Measurements from ENCODE around the gene MAML2. TPM values are rescaled to one million over a fixed set of nuclear protein-coding genes. Genes with fewer than 3 reads are reported as not detected.

MAML2 gene
- total and polyA plus RNA-seq, 10 donors, result 2.7 to 43.4 (median 27.2) TPM

- H3K36me3 ChIP-seq, result peaks cover 0 to 43% (median 11%) of the 10 kb centered on the region in 6 donors
- H3K4me1 ChIP-seq, result peaks cover 0 to 62% (median 25%) of the 10 kb centered on the region in 6 donors
- no peak overlapping the region for H3K4me3 ChIP-seq
- no peaks in the 10 kb centered on the region for H3K27me3 ChIP-seq (replicated peaks in 1 of 7)
- H3K27ac ChIP-seq, result peak overlapping the region in 3 of 8 donors; percentile 1 to 5 (median 3)
- WGBS, 5 donors, result 50 to 83% (median 69%) methylated on average over 5 of the region's 5 CpGs
- DNase-seq, result no peak
- TF ChIP-seq POLR2AphosphoS5 (IDR thresholded peaks at IDR 0.05) (no peak), CTCF (IDR thresholded peaks at IDR 0.05 in 8 of 11, conservative IDR thresholded peaks at IDR 0.05 in 3 of 11) (no peak), POLR2A (IDR thresholded peaks at IDR 0.05) (no peak)
- intact Hi-C loops (cut with DNase I; ENCODE audit: low total_unique reads), result no loop called here
- no peaks in the 10 kb centered on the region for H3K9me3 ChIP-seq
Observed at GRCh38 chr11:96090711-96091110, 252.3 kb downstream of the MAML2 start.

GRCh38 chr11:96088914-96089313, 254.1 kb downstream of the MAML2 start:
- H3K4me1 ChIP-seq, result peaks cover 3 to 55% (median 24%) of the 10 kb centered on the region in 6 donors
- no peak for DNase-seq
- no peak overlapping the region for H3K27ac ChIP-seq
- intact Hi-C loops (cut with DNase I; ENCODE audit: low total_unique reads), result no loop called here
- no peaks in the 10 kb centered on the region for H3K27me3 ChIP-seq (replicated peaks in 1 of 7)
- no peak overlapping the region for H3K4me3 ChIP-seq
- H3K9me3 ChIP-seq, result no peaks in the 10 kb centered on the region
- 71 to 84% (median 79%) methylated on average over 3 of the region's 3 CpGs for WGBS, 5 donors
- H3K36me3 ChIP-seq, result peaks cover 0 to 43% (median 11%) of the 10 kb centered on the region in 6 donors
- no peak for TF ChIP-seq POLR2AphosphoS5 (IDR thresholded peaks at IDR 0.05)
- TF ChIP-seq POLR2A (IDR thresholded peaks at IDR 0.05), result no peak
- TF ChIP-seq CTCF (IDR thresholded peaks at IDR 0.05 in 8 of 11, conservative IDR thresholded peaks at IDR 0.05 in 3 of 11), result no peak

- H3K4me1 ChIP-seq, result peaks cover 3 to 49% (median 20%) of the 10 kb centered on the region in 6 donors
- no peak for TF ChIP-seq POLR2A (IDR thresholded peaks at IDR 0.05)
- no peak for TF ChIP-seq CTCF (IDR thresholded peaks at IDR 0.05 in 8 of 11, conservative IDR thresholded peaks at IDR 0.05 in 3 of 11)
- no peak for TF ChIP-seq POLR2AphosphoS5 (IDR thresholded peaks at IDR 0.05)
- no peaks in the 10 kb centered on the region for H3K27me3 ChIP-seq (replicated peaks in 1 of 7)
- H3K9me3 ChIP-seq, result no peaks in the 10 kb centered on the region
- H3K4me3 ChIP-seq, result no peak overlapping the region
- intact Hi-C loops (cut with DNase I; ENCODE audit: low total_unique reads), result no loop called here
- 90 to 97% (median 91%) methylated on average over 1 of the region's 1 CpG for WGBS, 5 donors
- peak overlapping the region in 5 of 8 donors; percentile 5 to 52 (median 26) for H3K27ac ChIP-seq
- no peak for DNase-seq
- peaks cover 0 to 21% (median 0%) of the 10 kb centered on the region in 6 donors for H3K36me3 ChIP-seq
Observed at GRCh38 chr11:96086111-96086510, 256.9 kb downstream of the MAML2 start.

- TF ChIP-seq CTCF (IDR thresholded peaks at IDR 0.05 in 8 of 11, conservative IDR thresholded peaks at IDR 0.05 in 3 of 11) (no peak), POLR2AphosphoS5 (IDR thresholded peaks at IDR 0.05) (no peak), POLR2A (IDR thresholded peaks at IDR 0.05) (no peak)
- no peak for DNase-seq
- no peaks in the 10 kb centered on the region for H3K9me3 ChIP-seq
- peaks cover 0 to 14% (median 0%) of the 10 kb centered on the region in 6 donors for H3K36me3 ChIP-seq
- intact Hi-C loops (cut with DNase I; ENCODE audit: low total_unique reads), result no loop called here
- H3K4me3 ChIP-seq, result no peak overlapping the region
- H3K27me3 ChIP-seq (replicated peaks in 1 of 7), result no peaks in the 10 kb centered on the region
- peak overlapping the region in 3 of 8 donors; percentile 5 to 52 (median 6) for H3K27ac ChIP-seq
- WGBS, 5 donors, result 69 to 87% (median 78%) methylated on average over 1 of the region's 1 CpG
- peaks cover 3 to 43% (median 20%) of the 10 kb centered on the region in 6 donors for H3K4me1 ChIP-seq
Observed at GRCh38 chr11:96085319-96085930, 257.6 kb downstream of the MAML2 start.

All from spleen (tissue), 11 donors.